GM19397 (cell line): ENCODE measurements around the gene TRMT6.

ENCODE experiments used
- ATAC-seq: cut with Tn5 transposase; IDR thresholded peaks from one replicate; pipeline ENCODE4 v1.9.1; 2021; ENCODE audit warnings: mild to moderate bottlenecking, moderate library complexity; ENCODE audit not compliant: unreplicated experiment

The TRMT6 gene

DNA sequence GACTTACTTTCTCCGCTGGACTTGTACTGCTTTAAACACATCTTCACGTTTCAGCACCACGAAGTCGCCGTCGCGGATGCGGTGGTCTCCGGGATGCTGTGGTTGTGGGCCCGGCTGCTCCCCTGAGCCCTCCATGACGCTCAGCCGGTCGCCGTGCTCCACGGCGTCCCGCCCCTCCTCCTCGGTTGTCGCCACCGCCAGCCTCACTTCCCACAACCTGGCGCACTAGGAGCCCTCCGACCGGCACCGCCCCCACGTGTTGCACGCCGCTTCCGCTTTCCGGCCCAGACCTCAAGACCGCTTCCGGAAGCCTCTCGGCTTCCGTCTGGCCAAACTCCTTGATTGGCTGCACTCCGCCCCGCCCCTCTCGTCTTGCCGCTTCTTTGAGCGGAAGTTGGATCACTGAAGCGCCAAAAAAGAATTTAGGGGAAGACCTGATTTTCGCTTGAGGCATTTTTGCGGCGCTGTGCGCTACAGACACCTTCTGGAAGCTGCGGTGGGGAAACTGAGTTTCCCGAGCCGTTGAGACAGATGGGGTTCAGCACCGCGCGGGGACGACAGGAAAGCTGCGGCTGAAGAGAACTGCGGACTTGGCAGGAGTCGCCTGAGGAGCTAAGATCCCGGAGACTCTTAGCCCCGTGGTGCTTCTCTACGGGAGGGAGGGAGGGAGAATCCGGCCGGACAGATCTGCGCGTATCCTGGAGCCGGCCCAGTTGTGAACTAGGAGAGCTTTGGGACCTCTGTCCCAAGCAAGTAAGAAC, at the start of gene TRMT6, which contains the start of gene MCM8:
TRMT6 (minus strand) TSS at position 263 of the 761 bp plus-strand sequence; CDS start at position 135, 128 bp downstream.
MCM8 (plus strand) TSS at position 382 of the 761 bp plus-strand sequence. CDS start 1,364 bp downstream, outside the sequence.
- ATAC-seq: peak; percentile 99

DNA sequence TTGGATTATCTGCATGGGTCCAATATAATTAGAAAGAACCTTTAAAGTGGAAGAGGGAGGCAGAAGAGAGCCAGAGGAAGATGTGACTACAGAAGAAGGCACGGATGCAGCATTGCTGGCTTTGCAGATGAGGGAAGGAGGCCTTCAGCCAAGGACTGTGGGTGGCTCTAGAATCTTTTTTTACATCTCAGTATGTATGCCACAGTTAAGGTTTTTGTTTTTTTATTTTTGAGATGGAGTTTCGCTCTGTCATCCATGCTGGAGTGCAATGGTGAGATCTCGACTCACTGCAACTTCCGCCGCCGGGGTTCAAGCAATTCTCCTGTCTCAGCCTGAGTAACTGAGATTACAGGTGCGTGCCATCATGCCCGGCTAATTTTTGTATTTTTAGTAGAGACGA, 49.5 kb upstream of the TRMT6 start:
- ATAC-seq: no peak

GRCh38 chr20:5996765-5997164, 46.4 kb upstream of the TRMT6 start:
- ATAC-seq: peak; percentile 90

GRCh38 chr20:5991623-5992441, 41.5 kb upstream of the TRMT6 start:
- no peak for ATAC-seq

DNA sequence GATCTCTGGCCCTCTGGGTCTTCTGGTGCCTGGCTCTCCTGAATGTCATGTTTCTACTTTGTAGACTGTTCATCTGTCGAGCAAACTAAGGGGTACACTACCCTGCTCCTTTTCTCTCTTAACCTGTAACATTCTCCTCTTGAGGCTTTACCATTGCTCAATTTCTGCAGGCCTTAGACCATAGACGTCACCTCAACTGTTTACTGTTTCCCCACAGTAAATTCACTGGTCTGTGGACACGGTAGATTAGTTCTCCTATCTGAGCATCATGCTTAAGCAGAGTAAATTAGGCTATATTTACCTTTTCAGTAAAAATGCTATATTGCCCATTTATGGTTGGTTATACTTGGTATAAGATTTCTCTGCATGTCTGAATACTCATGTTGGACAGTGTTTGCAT, 40.6 kb upstream of the TRMT6 start:
- ATAC-seq: no peak

- no peak for ATAC-seq
These were observed 39.2 kb upstream of the TRMT6 start for GRCh38 chr20:5989539-5989938.

DNA sequence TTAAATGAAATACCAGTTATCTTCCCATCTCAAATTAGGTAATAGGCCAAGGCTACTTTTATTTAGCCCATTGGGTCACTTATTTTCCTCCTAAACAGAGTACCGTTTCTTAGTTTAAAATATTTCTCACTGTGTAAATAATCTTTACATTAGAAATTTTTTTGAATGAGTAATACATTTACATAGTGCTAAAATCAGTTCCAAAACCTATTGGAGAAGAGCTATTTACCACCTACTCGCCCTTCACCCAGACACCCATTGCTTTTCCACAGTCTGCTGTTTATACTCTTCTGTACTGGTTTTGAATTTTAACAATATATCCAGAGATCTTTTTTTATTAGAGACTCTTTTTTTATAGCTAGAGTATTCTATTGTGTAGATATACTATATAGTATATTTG, 37.0 kb upstream of the TRMT6 start:
- ATAC-seq: no peak

DNA sequence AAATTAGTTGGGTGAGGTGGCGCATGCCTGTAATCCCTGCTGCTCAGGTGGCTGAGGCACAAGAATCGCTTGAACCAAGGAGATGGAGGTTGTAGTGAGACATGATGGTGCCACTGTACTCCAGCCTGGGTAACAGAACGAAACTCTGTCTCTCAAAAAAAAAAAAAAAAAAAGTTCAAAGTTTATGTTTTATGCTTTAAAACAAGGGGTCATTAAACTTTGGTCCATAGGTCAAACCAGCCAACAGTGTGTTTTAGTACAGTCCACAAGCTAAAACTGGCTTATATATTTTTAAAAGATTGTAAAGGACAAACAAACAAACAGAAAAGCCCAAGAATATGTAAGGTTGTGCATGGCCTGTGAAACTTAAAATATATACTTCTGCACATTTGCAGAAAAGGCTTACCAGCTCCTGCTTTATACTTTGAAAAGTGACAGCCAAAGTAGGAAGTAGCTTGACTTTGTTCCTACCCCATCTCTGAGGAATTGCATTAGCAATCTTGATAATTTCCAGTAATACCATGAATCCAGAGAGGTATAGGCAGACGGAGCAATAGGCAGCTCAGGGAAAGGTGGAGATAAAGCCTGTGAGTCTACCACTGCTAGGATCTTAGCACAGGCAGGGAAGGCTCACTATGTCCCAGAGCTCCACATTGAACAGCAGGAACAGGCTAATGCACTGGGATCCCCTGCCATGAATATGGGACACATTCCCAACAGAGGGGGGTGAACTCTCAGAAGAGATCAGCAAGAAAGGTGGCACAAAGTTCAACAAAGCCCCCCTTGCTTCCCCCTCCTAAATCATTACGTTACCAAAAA, 30.6 kb upstream of the TRMT6 start:
- no peak for ATAC-seq

- ATAC-seq: no peak
These were observed 29.5 kb upstream of the TRMT6 start for GRCh38 chr20:5979801-5980200.

DNA sequence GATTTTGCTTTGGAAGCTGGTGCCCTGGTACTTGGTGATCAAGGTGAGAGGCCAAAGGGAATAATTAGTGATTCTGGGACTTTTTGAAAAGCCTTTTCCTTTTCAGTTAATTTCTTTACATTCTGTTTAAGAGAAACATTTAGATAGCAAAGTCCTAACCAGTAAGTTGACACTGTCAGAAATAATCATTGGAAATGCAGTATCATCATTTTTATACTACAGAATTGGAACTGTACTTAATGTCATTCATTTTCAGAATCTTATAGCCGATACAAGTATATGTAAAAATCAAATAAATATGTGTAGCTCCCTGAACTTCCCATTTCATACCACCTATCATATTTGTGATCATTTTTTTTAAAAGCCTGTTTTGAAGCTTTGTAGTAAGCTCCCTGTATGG, 27.6 kb upstream of the TRMT6 start:
- ATAC-seq: no peak

DNA sequence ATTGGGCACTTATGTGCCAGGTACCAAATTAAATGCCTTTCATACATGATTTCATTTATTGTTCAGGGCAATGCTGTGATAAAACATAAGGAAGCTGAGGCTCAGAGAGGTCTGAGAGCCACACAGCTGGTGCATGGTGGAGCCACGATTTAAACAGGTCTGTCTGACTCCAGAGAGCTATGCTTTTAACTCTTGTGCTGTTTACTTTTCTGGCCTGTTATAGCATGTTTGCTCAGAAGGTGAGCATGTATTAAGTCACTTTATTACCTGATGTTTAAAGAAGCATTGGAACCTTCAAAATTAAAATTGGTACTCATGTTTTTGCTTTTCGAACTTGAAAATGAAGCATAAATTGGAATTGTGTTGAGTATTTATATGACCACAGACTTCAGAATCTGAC, 26.9 kb upstream of the TRMT6 start:
- ATAC-seq: no peak

GRCh38 chr20:5975778-5976177, 25.4 kb upstream of the TRMT6 start:
- no peak for ATAC-seq

DNA sequence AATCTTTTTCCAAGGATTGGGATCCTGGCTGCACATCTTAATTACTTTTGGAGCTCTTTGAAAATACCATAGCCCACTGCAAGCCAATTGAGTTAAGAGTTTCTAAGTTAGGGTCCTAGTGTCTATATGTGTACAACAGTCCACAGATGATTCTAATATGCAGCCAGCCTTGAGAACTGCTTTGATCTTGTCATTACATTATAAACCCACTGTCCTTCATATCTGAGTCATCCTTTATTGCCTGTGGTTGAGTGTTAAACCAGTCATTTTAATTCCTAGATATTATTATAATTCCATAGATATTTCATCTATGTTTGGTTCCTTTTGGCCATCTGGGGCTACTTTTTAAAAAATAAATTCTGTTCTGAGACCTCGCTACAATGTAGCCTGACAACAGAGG, 24.2 kb upstream of the TRMT6 start:
- ATAC-seq: no peak

- ATAC-seq: no peak
These were observed 23.6 kb upstream of the TRMT6 start for GRCh38 chr20:5973971-5974370.

DNA sequence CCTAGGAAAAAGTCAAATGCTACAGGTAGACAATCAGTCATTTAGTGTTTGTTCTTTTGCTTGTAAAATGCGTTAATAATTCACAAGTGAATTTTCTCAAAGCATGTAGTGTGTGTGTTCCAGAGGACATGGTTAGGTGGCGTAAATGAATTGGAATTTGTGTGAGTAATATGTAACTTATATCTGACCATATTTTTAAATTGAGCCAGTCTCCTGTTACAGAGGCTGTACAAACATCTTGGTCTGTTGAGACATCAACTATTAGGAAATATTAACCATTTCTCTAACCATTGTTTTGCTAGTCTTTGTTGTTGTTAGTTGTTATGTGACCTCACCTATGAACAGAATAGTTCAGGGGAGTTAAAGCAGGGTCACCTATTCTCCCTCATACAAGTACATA, 22.8 kb upstream of the TRMT6 start:
- ATAC-seq: no peak

DNA sequence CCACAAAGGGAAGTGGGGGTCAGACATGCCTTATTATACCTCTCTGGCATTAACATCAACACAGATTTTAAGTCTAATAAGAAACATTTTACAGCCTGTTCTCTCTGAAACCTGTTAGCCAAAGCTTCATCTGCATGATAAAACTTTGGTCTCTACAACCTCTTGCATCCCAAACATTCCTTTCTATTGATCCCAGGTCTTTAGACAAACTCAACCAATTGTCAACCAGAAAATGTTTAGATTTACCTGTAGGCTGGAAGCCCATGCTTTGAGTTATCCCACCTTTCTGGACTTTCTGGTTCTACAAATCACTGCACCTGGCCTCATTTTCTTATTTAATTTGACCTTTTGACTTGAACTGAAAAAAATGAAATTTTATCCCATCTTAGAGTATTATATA, 20.9 kb upstream of the TRMT6 start:
- ATAC-seq: no peak

- no peak for ATAC-seq
These were observed 20.0 kb upstream of the TRMT6 start for GRCh38 chr20:5970381-5970780.

GRCh38 chr20:5969940-5970339, 19.6 kb upstream of the TRMT6 start:
- ATAC-seq: no peak

DNA sequence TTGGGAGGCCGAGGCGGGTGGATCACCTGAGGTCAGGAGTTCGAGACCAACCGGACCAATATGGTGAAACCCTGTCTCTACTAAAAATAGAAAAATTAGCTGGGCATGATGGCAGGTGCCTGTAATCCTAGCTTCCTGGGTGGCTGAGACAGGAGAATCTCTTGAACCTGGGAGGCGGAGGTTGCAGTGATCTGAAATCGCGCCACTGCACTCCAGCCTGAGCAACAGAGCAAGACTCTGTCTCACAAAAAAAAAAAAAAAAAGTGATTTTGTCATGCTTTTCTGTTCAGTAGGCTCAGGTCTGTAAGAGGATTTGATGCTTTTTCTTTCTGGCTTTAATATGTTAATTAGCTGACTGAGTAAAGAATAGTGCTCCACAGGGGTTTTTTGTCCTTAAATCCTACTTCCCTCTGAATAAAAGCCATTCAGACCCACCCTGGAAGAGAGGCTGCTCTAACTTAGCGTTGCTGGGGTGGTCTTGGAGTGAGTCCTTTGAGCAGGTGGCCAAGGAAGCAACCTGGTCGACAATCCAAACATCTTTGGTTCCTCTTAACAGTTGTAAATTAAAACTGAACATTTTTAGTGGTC, 19.1 kb upstream of the TRMT6 start:
- no peak for ATAC-seq

GRCh38 chr20:5968462-5968861, 18.1 kb upstream of the TRMT6 start:
- ATAC-seq: no peak

- no peak for ATAC-seq
These were observed 17.1 kb upstream of the TRMT6 start for GRCh38 chr20:5967469-5967868.
